GM21576 (cell line): ENCODE data around the gene ARHGEF39.

Source experiments
- ATAC-seq: cut with Tn5 transposase; IDR thresholded peaks from one replicate; pipeline ENCODE4 v1.9.1; 2021; ENCODE audit warnings: mild to moderate bottlenecking, moderate library complexity; ENCODE audit not compliant: unreplicated experiment

Gene ARHGEF39

DNA sequence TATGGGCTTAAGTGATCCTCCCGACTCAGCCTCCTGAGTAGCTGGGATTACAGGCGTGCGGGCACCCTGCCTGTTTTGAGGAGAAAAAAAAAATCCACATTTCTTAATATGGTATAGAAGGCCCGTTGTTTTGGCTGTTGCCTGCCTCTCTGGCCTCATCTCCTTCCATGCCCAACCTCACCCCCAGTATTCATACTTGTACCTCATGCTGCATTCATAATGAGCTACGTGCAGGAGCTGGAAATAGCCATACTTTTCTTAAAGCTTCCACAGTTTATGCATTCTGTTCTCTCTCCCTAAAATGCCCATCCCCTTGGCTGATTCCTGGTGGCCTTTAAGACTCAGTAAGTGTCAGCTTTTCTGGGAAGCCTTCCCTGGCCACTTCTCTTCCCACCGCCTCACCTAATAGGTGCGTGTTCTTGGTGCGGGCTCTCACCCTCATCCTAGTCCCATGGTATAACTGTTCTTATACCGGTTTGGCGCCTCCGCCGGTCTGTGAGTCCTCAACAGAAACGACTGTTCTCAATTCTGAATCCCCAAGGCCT is 26.8 kb upstream of the ARHGEF39 start:
- ATAC-seq: no peak

DNA sequence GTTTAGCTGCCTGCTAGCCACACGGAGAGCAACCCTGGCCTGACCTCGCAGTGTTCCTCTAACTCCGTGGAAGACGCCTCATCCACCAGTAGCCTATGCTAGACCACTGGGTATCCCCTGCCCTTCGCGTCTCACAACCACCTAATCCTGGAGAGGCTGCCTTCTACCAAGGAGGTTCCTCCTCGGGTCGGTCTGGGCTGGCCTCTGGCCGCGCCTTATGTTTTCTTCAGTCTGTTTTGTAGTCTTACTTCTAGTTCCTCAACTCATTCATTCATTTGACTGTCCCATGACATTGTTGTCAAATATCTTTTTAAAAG is 26.3 kb upstream of the ARHGEF39 start:
- ATAC-seq: no peak

DNA sequence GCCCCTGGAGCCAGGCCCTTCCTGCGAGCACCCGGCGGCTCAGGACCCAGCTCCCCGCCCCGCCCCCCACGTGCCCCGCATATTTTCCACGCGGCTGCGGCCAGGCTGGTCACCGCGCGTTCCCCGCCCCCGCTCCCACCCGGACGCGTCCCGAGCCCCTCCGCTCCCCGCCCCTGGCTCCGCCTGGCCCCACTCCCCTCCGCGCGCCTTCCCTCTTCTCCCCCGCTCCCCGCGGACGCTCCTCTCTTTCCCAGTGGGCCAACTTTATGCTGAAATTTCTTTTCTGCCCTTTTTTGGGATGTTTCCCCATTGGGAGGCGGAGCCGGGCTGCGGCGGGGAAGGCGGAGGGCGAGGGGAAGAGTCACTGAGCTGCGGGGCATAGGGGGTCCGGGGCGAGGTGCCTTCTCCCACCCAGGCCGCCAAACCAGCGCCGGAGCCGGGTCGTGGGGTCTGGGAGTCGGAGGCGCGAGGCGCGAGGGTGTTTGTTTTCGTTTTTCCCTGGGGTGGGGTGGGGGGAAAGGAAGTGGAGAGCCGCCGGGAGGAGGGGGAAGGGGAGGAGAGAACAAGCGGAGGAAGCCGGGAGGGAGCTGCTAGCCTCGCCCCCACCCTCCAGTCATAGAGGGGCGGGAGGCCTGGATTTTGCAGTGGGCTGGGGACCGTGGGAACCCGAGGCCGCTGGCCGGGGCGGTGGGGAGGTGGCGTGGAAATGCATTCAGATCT is 25.8 kb upstream of the ARHGEF39 start:
- no peak for ATAC-seq

DNA sequence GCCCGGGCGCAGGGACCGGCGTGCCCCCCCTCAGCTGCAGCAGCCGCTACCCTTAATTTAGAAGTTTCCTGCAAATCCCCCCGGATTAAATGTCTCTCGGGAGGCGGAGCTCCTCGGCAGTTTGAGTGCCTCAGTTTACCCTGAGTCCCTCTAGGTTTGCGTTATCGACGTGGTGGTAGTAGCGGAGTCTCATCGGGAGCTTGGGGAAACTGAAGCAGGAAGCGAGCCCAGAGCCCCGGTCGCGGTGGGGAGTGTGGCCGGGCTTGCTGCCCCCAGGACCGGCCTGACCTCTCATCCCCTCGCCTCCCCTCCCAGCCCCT is 25.3 kb upstream of the ARHGEF39 start:
- ATAC-seq: no peak

DNA sequence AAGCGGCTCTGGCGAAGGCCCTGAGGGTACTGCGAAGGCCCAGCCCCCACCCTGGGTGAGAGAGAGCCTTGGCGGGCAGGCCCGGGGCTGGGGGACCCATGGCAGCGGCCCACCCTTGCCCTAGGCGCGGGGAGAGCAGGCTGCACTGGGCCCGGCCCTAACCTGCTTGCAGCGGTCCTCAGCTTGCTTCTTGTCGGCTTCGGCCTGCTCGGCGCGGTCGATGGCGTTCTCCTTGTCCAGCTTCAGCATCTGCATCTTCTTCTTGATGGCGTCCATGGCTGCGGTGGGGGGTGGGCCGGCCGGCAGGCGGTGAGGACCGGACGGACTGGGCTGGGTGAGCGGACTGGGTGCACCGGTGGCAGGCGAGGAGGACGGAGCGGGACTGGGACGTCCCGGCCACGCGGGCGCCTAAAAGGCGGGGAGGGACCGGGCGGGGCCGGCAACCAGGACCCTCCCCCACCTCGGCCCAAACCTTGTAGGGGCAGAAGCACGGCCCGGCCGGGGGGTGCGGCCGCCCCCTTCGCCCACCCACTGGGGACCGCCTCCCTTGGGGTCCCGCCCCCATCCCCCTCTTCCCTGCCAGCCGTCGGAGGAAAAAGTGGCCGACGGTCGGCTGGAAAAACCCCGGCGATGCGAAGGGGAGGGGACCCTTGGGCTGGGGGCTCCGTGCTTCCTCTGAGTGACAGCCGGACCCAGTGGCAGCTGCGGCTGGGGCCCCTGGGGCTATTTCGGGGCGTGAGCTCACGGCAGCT is 24.7 kb upstream of the ARHGEF39 start, which contains the start of gene TPM2:
TPM2 (minus strand) TSS at position 384 of the 752 bp plus-strand sequence; CDS start at position 276, 108 bp downstream.
- no peak for ATAC-seq

DNA sequence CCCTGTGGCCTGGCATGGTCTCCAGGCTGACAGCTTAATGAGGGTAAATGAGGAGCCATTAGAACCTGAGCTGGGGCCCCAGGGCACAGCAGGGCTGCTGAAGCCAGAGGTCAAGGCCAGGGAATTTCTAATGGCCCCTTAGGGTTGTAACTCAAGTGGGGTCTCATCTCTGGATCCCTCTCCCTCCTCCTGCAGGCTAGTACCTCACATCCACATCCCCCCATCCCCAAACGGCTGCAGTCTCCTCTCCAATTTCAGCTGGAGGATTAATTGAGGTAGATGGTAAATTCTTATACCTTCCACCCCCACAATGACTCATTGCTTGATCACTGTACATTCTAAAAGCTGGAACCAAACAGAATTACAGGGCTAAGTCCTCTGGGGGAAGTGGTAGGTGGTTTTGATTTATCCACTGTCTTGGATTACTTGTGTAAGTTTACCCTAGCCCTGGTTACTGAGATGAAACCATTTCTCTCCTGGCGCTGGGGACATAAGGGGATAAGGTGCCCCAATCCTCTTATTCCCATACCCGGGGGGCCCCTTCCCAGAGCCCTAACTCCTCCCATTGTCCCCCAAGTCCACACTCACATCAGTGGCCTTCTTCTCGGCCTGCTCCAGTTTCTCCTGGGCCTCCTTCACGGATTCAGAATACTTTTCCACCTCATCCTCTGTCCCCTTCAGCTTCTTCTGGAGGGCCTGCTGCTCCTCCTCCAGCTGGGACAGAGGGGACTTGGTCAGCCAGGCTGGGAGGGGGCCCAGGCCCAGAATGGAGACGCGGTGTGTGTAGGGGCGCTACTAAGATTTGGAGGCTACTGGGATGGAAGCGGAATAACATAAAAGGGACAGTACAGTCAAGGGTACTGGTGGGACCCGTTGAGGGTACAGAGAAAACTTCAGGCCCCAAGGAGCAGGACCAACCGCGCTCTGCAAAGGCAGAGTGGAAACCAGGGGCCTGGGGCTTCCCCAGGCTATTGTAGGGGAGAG is 23.9 kb upstream of the ARHGEF39 start:
- no peak for ATAC-seq

DNA sequence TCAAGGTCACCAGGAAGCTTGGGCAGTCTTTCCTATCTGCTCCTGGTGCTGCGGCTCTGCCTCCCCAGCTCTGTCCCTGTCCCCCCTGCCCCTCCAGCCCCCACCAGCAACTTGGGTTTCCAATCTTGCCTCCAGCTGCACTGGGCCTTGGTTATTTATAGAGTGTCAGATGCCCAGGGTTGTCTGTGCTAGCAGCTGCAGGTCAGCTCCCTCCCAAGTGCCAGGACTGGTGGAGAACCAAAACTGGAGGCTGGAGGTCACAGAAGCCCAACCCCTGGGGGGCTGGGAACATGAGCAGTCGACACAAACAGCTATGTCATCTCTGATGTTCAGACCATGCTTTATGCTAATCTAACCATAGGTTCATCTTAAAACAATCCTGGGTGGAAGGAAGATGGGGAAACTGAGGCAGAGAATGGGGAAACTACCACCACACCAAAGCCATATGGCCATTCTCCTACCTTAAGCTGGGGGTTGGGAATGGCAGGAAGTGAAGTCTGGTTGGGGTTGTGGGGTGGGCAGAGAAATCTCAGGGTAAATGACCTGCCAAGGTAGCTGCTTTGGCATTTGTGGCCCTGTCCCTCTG is 23.1 kb upstream of the ARHGEF39 start:
- no peak for ATAC-seq

DNA sequence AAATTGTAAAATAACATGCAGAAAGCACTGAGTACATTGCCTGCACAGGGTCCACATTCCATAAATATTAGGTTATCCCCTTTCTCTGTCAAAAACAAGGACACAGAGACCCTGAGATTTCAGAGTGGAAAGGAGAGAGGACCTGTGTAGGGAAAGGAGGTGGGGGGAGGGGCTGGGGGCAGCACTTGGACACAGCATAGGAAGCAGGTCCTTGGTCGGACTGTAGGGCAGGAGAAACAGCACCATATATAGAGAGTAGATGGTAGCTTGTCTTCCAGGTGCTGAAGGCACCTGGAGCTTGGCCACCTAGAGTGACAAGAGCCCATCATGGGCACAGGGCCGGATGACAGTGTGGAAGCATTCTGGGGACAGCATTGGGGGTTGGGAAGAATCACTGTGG is 22.3 kb upstream of the ARHGEF39 start:
- no peak for ATAC-seq

DNA sequence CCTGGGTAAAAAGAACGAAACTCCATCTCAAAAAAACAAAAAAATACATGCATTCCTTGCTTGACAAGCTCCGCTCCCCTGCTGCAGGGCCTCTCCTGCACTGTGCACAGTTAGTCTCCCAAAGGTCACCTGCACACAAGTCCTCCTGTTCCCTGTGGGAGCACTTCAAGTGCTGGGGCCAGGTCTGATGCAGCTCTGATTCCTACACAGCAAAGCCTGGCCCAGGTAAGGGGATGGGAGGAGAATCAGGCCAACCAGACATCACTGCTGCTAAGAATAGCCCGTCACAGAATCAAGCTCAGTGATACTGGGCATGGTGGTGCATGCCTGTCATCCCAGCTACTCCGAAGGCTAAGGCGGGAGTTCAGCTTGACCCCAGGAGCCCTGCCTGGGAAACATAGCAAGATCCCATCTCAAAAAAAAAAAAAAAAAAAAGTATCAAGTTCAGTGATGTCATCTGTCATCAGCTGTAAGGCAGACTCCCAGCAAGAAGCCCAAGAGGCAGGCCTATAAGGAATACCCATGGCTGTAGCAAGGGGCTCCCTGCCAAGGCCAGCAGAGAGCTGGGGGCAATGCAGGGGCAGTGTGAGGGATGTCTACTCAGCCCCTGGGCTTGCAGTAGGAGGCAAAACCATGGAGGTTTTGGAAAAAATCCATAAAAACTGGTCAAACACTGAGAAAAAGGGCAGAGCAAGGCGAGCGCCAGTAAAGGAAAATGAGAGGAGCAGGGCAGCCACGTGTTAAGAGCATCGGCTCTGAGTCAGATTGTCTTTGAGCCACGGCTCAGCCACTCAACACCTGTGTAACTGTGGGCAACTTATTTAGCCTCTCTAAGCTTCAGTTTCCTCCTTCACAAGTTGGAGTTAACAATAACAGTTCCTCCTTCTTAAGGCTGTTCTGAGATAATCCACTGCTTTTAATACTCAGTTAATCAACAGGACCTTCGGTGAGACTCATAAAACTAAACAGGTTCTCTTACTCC is 21.5 kb upstream of the ARHGEF39 start:
- ATAC-seq: no peak

DNA sequence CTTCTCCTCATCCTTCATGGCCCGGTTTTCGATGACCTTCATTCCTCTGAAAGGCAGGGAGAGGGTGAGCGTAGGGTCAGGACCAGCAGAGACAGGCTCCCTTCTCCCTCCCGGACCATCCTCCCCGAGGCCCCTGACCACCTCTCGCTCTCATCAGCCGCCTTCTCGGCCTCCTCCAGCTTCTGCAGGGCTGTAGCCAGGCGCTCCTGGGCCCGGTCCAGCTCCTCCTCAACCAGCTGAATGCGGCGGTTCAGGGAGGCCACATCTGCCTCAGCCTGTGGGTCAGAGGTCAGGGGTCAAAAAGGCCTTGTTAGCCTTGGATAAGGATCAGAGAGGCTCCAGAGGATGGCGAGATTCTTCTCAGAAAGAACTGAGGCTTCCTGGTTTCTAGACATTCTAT is 20.5 kb upstream of the ARHGEF39 start:
- no peak for ATAC-seq

DNA sequence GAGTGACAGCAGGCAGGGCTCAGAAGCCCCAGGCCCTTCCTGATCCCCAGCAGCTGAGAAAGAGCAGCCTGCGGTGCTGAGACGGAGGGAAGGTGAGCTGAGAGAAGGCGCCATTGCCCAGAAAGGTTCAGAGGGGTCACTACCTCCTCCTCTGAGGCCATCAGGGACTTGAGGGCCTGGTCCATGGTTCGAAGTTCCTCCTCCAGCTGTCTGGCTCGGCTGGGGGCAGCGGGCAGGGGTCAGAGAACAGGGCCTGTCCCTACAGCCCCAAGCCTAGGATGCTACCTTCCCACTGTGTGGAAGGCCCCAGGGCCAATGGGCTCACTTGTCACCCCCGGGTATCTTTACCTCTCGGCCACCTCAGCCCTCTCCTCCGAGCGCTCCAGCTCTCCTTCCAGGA is 19.9 kb upstream of the ARHGEF39 start:
- ATAC-seq: no peak

DNA sequence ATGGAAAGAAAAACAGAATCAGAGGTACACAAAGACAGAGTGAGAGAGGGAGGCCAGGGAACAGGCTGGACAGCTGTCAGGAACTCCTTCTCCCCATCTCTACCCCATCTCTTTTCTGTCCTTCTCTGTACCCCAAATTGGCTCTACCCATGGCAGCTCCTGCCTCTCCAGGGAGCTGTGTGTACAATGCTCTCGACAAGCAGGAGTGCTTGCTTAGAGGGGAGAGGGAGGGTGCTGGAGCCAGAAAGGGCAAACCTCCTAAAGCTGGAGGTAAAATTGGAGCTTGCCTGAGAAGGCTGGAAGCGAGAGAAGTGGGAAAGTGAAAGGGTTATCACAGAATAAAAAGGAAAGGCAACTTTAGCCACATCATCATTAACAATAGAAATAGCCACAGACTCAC is 18.3 kb upstream of the ARHGEF39 start:
- no peak for ATAC-seq

DNA sequence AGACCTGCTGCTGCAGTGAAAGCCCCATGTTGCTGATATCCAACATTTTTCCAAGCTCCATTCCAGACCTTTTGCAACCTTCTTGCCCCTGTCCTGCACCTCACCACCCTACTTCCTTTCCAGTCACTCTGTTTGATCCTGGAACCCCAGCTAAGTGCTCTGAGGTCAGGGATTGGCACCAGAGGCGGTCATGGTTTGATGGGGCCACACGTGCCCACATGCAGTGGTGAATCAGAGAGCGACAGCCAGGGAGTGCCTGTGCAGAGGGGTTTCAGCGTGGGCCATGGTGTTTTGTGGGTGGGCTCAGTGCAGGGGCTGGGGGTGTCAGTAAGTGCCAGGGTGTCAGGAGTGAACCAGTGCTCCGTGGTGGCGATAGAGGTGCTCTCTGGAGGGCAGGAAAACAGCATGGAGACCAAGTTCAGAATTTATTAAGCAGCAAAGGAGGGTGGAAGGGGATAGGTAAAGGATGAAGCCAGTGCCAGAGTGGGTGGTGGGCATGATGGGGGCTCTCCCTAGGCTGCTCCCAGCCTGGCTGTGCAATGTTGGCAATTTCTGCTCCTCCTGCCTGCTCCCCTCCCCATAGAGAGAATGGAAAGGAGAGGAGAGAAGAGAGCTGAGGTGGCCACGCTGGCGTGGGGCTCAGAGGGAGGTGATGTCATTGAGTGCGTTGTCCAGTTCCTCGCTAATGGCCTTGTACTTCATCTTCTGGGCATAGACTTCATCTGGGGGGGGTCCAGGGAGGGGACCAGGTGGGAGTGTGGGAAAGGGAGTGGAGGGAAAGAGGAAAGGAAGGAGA is 17.7 kb upstream of the ARHGEF39 start:
- ATAC-seq: no peak

DNA sequence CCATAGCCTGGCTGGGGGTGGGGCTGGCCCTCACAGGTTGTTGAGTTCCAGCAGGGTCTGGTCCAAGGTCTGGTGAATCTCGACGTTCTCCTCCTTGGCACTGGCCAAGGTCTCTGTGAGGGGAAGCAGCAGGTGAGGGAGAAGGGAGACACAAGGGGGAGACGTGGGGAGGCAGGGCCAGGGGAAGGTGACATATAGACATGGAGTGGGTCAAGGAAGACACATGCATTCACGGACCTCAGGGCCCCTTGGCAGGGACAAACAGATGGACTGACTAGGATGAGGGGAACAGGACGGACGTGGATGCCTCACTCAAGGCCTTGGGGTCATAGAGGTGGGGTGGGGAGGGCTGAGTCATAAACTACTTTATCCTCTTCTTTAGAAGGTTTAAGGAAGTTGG is 17.1 kb upstream of the ARHGEF39 start:
- ATAC-seq: no peak

DNA sequence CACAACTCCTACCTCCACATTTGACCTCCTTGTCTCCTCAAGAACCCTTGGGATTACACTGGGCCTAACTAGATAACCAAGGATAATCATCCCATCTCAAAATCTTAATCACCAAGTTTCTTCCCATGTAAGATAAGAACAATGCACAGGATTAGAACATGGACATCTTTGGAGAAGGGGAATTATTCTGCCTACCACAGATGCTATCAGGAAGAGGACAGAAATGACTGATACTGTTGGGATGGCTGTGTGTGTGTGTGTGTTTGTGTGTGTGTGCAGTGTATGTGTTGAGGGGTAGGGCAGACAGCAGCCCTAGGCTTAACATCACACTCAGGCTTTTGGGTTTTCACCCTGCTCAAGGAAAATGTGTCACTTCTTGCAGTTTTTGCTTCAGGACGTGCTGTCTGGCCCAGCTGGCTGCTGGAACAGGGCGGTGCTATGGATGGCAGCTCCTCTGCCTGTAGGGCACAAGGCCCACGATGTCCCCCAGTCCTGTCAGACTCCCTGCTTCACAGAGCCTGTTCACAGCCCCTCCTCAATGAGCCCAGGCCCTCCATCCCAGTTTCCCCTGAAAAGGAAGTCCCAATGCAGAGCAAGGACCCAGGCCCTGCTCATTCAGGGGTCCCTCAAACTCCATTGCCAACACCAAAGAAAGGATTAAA is 16.5 kb upstream of the ARHGEF39 start:
- no peak for ATAC-seq

DNA sequence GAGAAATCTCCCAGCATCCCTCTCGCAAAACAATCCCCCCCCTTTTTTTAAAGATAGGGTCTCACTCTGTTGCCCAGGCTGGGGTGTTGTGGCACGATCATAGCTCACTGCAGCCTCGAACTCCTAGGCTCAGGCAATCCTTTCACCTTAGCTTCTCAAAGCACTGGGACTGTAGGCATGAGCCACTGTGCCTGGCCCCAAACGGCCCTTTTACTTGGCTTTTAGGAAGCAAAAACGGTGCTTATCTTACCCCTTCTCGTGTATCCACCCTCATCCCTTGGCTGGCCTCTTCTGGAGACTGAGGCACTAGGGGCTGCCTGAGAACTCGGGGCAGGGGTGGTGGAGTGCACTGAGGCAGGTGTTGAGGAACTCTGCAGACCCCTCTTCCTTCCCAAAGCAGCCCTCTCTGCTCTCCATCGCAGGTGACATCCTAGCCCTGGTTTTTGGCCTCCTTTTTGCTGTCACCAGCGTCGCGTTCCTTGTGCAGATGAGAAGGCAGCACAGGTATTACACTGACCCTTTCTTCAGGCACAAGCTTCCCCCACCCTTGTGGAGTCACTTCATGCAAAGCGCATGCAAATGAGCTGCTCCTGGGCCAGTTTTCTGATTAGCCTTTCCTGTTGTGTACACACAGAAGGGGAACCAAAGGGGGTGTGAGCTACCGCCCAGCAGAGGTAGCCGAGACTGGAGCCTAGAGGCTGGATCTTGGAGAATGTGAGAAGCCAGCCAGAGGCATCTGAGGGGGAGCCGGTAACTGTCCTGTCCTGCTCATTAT is 15.5 kb upstream of the ARHGEF39 start:
- peak; percentile 46 for ATAC-seq

DNA sequence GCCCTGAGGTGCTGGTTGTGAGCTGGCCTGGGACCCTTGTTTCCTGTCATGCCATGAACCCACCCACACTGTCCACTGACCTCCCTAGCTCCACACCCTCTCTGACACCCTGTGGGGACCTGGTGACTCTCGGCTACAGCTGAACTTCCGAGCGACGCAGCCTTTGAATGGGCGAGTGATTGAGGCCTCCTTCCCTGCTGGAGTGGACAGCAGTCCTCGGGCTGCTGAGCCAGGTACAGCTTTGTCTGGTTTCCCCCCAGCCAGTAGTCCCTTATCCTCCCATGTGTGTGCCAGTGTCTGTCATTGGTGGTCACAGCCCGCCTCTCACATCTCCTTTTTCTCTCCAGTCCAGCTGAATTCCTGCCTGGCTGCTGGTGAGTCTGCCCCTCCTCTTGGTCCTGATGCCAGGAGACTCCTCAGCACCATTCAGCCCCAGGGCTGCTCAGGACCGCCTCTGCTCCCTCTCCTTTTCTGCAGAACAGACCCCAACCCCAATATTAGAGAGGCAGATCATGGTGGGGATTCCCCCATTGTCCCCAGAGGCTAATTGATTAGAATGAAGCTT is 14.9 kb upstream of the ARHGEF39 start:
- no peak for ATAC-seq
